HCEC 1CT (cell line): ENCODE measurements around the gene SLC9A9.

Source experiments
- DNase-seq: peaks from one replicate; pipeline ENCODE4 v3.0.0-alpha.2; 2017

The SLC9A9 gene

GRCh38 chr3:143228405-143228804 lies 619.9 kb downstream of the SLC9A9 start:
- DNase-seq: no peak

GRCh38 chr3:143226678-143227291 lies 621.5 kb downstream of the SLC9A9 start:
- no peak for DNase-seq

- no peak for DNase-seq
Measured at GRCh38 chr3:143224716-143225115, 623.6 kb downstream of the SLC9A9 start.

- DNase-seq: no peak
Measured at GRCh38 chr3:143222981-143223380, 625.3 kb downstream of the SLC9A9 start.

GRCh38 chr3:143222505-143222904 lies 625.8 kb downstream of the SLC9A9 start:
- DNase-seq: no peak

GRCh38 chr3:143221446-143221845 lies 626.8 kb downstream of the SLC9A9 start:
- DNase-seq: no peak

- DNase-seq: no peak
Measured at GRCh38 chr3:143220741-143221140, 627.5 kb downstream of the SLC9A9 start.

- DNase-seq: no peak
Measured at GRCh38 chr3:143218166-143218835, 630.0 kb downstream of the SLC9A9 start.

- no peak for DNase-seq
Measured at GRCh38 chr3:143217283-143217682, 631.0 kb downstream of the SLC9A9 start.

GRCh38 chr3:143216709-143217182 lies 631.5 kb downstream of the SLC9A9 start:
- no peak for DNase-seq
